K562 (cell line): ENCODE results near the gene ZMYM4. TPM values are rescaled to one million over a fixed set of nuclear protein-coding genes. Genes with fewer than 3 reads are reported as not detected.

ENCODE experiments used
- ATAC-seq: fragments of 200-7000 bp; cut with Tn5 transposase; 3 replicates; pipeline ENCODE4 v1.9.1; 2020; ENCODE audit warnings: moderate library complexity
- BruUV-seq: library from RNA; stranded (reverse); fragments of 400-500 nt; replicated peaks from 2 replicates; lab custom pipeline; 2021; lab: Mats Ljungman, UMichigan
- CTCF ChIA-PET: fragments of 300-600 bp; formaldehyde crosslinking; extraction: SDS; loops from one replicate; lab custom pipeline; 2021; ENCODE audit warnings: low intra/inter-chr PET ratio; lab: Yijun Ruan, JAX
- POLR2A ChIA-PET: fragments of 300-600, 350-650 bp; sonication (Branson Sonifier 250); formaldehyde crosslinking; extraction: SDS; loops from one replicate; lab custom pipeline; 2021; ENCODE audit warnings: antibody characterized with exemption, inconsistent platforms; lab: Yijun Ruan, JAX
- DNase-seq, 4 experiments: peaks; one replicate each; pipeline versions ENCODE4 v3.0.0 to v3.0.0-alpha.2; 2011 to 2018; ENCODE audit warnings: low spot score in 3 of 4, mixed read lengths in 3 of 4; ENCODE audit errors: extremely low read depth in 1 of 4
- FAIRE-seq: peaks from 2 replicates; lab custom pipeline; 2011; peaks lifted over from hg19 to GRCh38; lab: Jason Lieb, UNC
- H2AFZ ChIP-seq: 2 replicates; pipeline ENCODE4 v1.6.0; 2011; ENCODE audit warnings: low read depth, low read length, control low read depth, inconsistent platforms
- H3K27ac ChIP-seq: fragments of 200-600 bp; 3 replicates; pipeline ENCODE4 v1.8.0; 2011; ENCODE audit warnings: low read depth, mild to moderate bottlenecking, control low read depth, inconsistent platforms, low read length, moderate library complexity, mixed read lengths; ENCODE audit errors: extremely low read depth
- H3K27me3 ChIP-seq, 2 experiments: fragments of 300-600 bp in 1 of 2; 2 replicates in 1 of 2; 3 replicates in 1 of 2; pipeline versions ENCODE4 v1.6.0 to v1.8.0; 2011; ENCODE audit warnings: inconsistent platforms in 2 of 2, low read length in 2 of 2, mild to moderate bottlenecking in 1 of 2, mixed read lengths in 1 of 2, moderate library complexity in 1 of 2; ENCODE audit not compliant: control insufficient read depth in 2 of 2, insufficient read depth in 2 of 2
- H3K36me3 ChIP-seq: fragments of 300-600 bp; 3 replicates; pipeline ENCODE4 v1.8.0; 2011; ENCODE audit warnings: mild to moderate bottlenecking, low read length, inconsistent platforms; ENCODE audit not compliant: control insufficient read depth, insufficient read depth
- H3K4me1 ChIP-seq, 2 experiments: fragments of 200-600 bp in 1 of 2; replicated peaks in 1 of 2; 2 replicates in 1 of 2; 3 replicates in 1 of 2; pipeline versions ENCODE4 v1.5.1 to v1.8.0; 2011; ENCODE audit warnings: inconsistent platforms in 2 of 2, low read length in 2 of 2, mild to moderate bottlenecking in 1 of 2, mixed read lengths in 1 of 2, moderate library complexity in 1 of 2; ENCODE audit not compliant: control insufficient read depth in 2 of 2, insufficient read depth in 2 of 2
- H3K4me2 ChIP-seq: 2 replicates; pipeline ENCODE4 v1.6.1; 2011; ENCODE audit warnings: low read length, control low read depth, inconsistent platforms, mixed read lengths; ENCODE audit not compliant: insufficient read depth
- H3K4me3 ChIP-seq: fragments of 200-600 bp; sonication (generic), shearing (Covaris generic); 2 replicates; pipeline ENCODE4 v1.5.1; 2016; ENCODE audit warnings: control low read depth, inconsistent platforms
- H3K79me2 ChIP-seq: fragments of 200-600 bp; 3 replicates; pipeline ENCODE4 v1.8.0; 2011; ENCODE audit warnings: low read length, inconsistent platforms; ENCODE audit not compliant: control insufficient read depth, insufficient read depth
- H3K9ac ChIP-seq, 2 experiments: 2 replicates each; pipeline versions ENCODE4 v1.6.0 to v1.6.1; 2011; ENCODE audit warnings: low read depth in 2 of 2, low read length in 2 of 2, control low read depth in 1 of 2, inconsistent platforms in 1 of 2, mild to moderate bottlenecking in 1 of 2, mixed read lengths in 1 of 2; ENCODE audit not compliant: insufficient read depth in 1 of 2
- H3K9me1 ChIP-seq: one replicate; pipeline ENCODE4 v1.6.0; 2011; ENCODE audit warnings: inconsistent platforms, mild to moderate bottlenecking, low read length, moderate library complexity; ENCODE audit not compliant: control insufficient read depth, insufficient read depth
- H3K9me3 ChIP-seq: replicated peaks from 2 replicates; pipeline ENCODE4 v1.5.1; 2011; ENCODE audit warnings: low read depth, low read length, inconsistent platforms; ENCODE audit not compliant: control insufficient read depth, insufficient read depth
- H4K20me1 ChIP-seq: replicated peaks from 2 replicates; pipeline ENCODE4 v1.6.1; 2011; ENCODE audit warnings: low read length, inconsistent platforms, mixed read lengths; ENCODE audit not compliant: control insufficient read depth, insufficient read depth
- ATF7 ChIP-seq: fragments of 450-650 bp; IDR thresholded peaks from 2 replicates; pipeline ENCODE4 v1.7.1; 2014; ENCODE audit warnings: mild to moderate bottlenecking, moderate library complexity
- CBFA2T3 ChIP-seq: fragments of 450-650 bp; IDR thresholded peaks from 2 replicates; pipeline ENCODE4 v1.6.1; 2017
- FOXM1 ChIP-seq, 2 experiments: fragments of 450-650 bp in 1 of 2; sonication (generic) in 1 of 2; formaldehyde crosslinking in 1 of 2; IDR thresholded peaks; 2 replicates each; pipeline versions ENCODE4 v1.6.1 to v1.9.0; 2017 to 2022; ENCODE audit warnings: low read depth in 2 of 2, mild to moderate bottlenecking in 2 of 2, missing genetic modification reagents in 1 of 2, moderate library complexity in 1 of 2
- JUND ChIP-seq, 2 experiments: IDR thresholded peaks; 2 replicates in 1 of 2; 3 replicates in 1 of 2; pipeline ENCODE4 v1.6.1; 2011; ENCODE audit warnings: borderline replicate concordance in 2 of 2, low read depth in 2 of 2, low read length in 2 of 2, improper control_type of control experiment in 1 of 2, missing biosample characterization in 1 of 2, missing genetic modification characterization in 1 of 2, missing genetic modification reagents in 1 of 2
- MYBL2 ChIP-seq, 2 experiments: fragments of 450-650 bp in 1 of 2; sonication (generic) in 1 of 2; formaldehyde crosslinking in 1 of 2; IDR thresholded peaks; 2 replicates each; pipeline versions ENCODE4 v1.6.1 to v1.8.1; 2017 to 2022; ENCODE audit warnings: borderline replicate concordance in 1 of 2, inconsistent platforms in 1 of 2, low read depth in 1 of 2, mild to moderate bottlenecking in 1 of 2, missing genetic modification reagents in 1 of 2, moderate library complexity in 1 of 2
- TCF3 ChIP-seq: sonication (generic); formaldehyde crosslinking; IDR thresholded peaks from 2 replicates; pipeline ENCODE4 v1.4.0; 2020; ENCODE audit warnings: mild to moderate bottlenecking, missing genetic modification reagents
- WGBS: fragments of 100-300 bp; shearing (Covaris generic); methylation state at CpG from one replicate; pipeline ENCODE4 v1.1.6; 2016; ENCODE audit warnings: low coverage, mixed read lengths; ENCODE audit not compliant: insufficient coverage; ENCODE audit errors: missing lambda C conversion rate; 5-methylcytosine and 5-hydroxymethylcytosine counted together
- in situ Hi-C: fragments of 300-500 bp; cut with MboI; formaldehyde crosslinking; loops from 4 replicates; pipeline ENCODE4 v1.15.0; 2018; ENCODE audit warnings: inconsistent platforms, mixed read lengths
- intact Hi-C: fragments of 100-400 bp; cut with micrococcal nuclease; formaldehyde crosslinking; loops from 2 replicates; pipeline ENCODE4 v1.14.2; 2022
- polyA plus RNA-seq, 8 experiments: library from polyadenylated mRNA; depleted of rRNA in 4 of 8; stranded (reverse) in 5 of 8; unstranded in 3 of 8; fragments of >200 nt; fragmentation: Nextera tagmentation in 2 of 8; fragmentation: Illumina TruSeq in 1 of 8; extraction: Ambion mirVana in 2 of 8; extraction: Trizol in 1 of 8; gene quantifications; 2 replicates each; pipeline versions ENCODE4 v1.2.1 to v1.2.3, GENCODE V29; 2011 to 2014; ENCODE audit warnings: inconsistent platforms in 1 of 8, missing spikeins in 1 of 8
- total RNA-seq, 7 experiments: library from RNA; depleted of rRNA in 6 of 7; stranded (reverse); fragments of >200 nt in 6 of 7; fragmentation: Illumina TruSeq in 2 of 7; extraction: Trizol in 2 of 7; gene quantifications; 2 replicates each; pipeline versions ENCODE4 v1.2.1 to v1.2.3, GENCODE V29; 2011 to 2021; ENCODE audit warnings: low replicate concordance in 1 of 7
- TF ChIP-seq, protein P1 (sequence below): fragments of 250-450 bp; sonication (Bioruptor Pico); IDR thresholded peaks from 2 replicates; pipeline ENCODE4 v1.5.0; 2021; ENCODE audit warnings: mild to moderate bottlenecking, moderate library complexity

ZMYM4 gene
- total and polyA plus RNA-seq, 9 of the 15 experiments (the other 6 are each of a cell fraction or from before 2014, with no cell fraction given) = 15.2 to 77.2 (median 63.3) TPM

DNA sequence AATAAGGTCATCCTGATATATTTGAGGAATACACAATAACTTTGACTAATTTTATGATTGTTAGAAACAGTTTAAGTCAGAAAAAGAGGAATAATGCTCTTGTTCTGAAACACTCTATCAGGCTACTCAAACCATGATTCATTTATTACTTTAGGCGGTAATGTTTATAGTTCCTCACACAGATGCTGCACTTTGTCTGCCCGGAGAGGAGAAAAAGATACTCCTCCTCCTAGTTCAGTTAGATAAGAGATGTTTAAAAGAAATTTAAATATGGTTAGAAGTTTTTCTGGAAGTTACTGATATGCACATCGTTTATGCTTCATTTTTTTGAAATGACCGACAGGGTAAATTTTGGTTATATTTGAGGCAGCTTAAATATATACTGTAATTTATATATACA lies 103.0 kb downstream of the ZMYM4 start:
- no peaks in the 10 kb centered on the region for H3K79me2 ChIP-seq
- H3K27me3 ChIP-seq = no peaks in the 10 kb centered on the region
- BruUV-seq = no TSS peak
- H3K36me3 ChIP-seq = peaks cover 43% of the 10 kb centered on the region; the same call in 1 of the 3 replicates
- in situ Hi-C loops = no loop called here
- intact Hi-C loops = no loop called here
- ChIA-PET CTCF (no interaction called here), POLR2A (no interaction called here)
- peak; percentile 26; the same call in 1 of the 2 replicates for TF ChIP-seq CBFA2T3
- TF ChIP-seq FOXM1 (IDR thresholded peaks at IDR 0.05; ENCODE audit: low read depth) = 0 out of 2 replicates have a peak, but pooled peaks have one; percentile 32
- TF ChIP-seq FOXM1 (CRISPR knock-in tag; IDR thresholded peaks at IDR 0.05; ENCODE audit: low read depth) = no peak
- 0 out of 2 replicates have a peak, but pooled peaks have one; percentile 8 for TF ChIP-seq JUND (IDR thresholded peaks at IDR 0.05; ENCODE audit: borderline replicate concordance, low read depth, low read length)
- no peak for TF ChIP-seq JUND (tag; IDR thresholded peaks at IDR 0.05; ENCODE audit: borderline replicate concordance, low read depth, low read length)
- TF ChIP-seq, protein P1, sequence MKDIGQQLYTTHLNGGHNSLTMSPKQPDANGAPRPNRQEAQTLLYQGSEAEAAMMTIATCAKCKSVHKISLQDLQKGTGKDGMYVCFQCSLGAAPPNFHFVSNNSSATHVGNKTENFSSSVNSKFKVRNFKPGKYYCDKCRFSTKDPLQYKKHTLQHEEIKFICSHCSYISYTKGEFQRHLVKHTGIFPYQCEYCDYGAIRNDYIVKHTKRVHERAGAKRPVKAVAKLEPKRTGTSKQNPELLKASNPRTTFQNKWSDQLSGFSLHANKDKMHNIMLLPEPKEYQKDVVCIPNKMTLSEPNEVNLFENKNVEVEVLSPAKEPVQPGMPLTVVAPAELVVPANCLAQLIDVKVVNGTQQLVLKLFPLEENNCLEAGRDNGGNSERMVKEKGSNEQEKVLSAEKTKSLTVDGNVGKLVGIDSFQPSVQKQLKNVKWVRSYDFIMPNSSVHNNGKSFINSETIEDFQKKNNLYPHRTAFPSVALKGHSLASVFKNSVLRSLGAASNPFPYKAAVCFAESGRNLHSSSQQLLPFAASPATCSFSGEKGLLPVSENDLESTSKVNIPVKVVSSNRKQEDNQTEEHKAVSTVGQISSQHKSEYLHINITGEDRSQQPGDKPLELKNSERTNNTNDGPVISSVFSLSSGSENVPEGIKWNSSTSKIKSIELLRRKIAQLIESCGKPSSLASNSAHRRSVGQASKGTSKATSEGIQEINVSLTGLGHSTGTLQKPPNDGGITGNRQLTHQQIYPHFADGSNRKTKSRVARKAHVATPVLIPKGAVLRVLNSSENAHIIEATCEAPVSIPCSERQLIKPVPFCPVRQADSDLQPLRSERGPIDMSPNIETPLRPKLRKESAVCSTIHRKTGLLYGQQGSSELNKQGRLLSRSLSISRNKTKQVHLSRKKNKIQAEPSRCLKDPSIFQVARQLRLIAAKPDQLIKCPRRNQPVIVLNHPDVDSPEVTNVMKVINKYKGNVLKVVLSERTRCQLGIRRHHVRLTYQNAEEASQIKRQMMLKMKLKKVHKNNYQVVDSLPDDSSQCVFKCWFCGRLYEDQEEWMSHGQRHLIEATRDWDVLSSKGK (CRISPR knock-in tag) = no peak
- TF ChIP-seq MYBL2 (IDR thresholded peaks at IDR 0.05; ENCODE audit: low read depth) = peak; percentile 67; the same call in 1 of the 2 replicates
- no peak for TF ChIP-seq MYBL2 (CRISPR knock-in tag; IDR thresholded peaks at IDR 0.05; ENCODE audit: borderline replicate concordance)
- no peak for TF ChIP-seq ATF7
- TF ChIP-seq TCF3 = peak; percentile 29; the same call in 1 of the 2 replicates
- no peaks in the 10 kb centered on the region for H3K9me3 ChIP-seq
- peak overlapping the region; percentile 43; the same call in 1 of the 3 replicates for H3K27ac ChIP-seq
- ATAC-seq (peak; percentile 57), FAIRE-seq (no peak), DNase-seq (peak; percentile 20 to 32 (median 24))
- 10% methylated on average over 4 of the region's 4 CpGs for WGBS
- no peak overlapping the region for H3K4me3 ChIP-seq
- peaks cover 4% of the 10 kb centered on the region in 2 experiments; a peak in 3 of 5 replicates for H3K4me1 ChIP-seq
- H3K9me1 ChIP-seq = no peaks in the 10 kb centered on the region
- H2AFZ ChIP-seq = no peak overlapping the region
- no peaks in the 10 kb centered on the region for H4K20me1 ChIP-seq
- no peak overlapping the region for H3K9ac ChIP-seq
- no peak overlapping the region for H3K4me2 ChIP-seq
